ENCODE data around the gene SLC22A6.

SLC22A6 gene

DNA sequence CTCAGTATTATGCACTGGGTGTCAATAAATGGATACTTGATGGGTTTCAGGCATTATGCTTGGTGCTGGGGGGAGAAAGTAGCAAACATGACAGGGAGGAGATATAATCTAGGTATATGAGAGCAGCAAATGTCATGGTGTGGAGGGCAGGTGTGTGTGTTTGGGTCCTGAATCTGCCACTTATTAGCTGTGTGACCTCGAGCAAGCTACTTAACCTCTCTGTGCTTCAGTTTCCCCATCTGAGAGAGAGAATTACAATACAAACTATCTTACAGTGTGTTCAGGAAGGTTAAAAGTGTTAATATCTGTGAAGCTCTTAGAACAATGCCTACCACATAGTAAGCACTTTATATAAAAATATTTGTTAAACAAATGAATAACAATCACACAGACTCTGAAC is 28.1 kb upstream of the SLC22A6 start:
- Histone ChIP-seq H3K36me3 (ENCODE audit: control insufficient read depth, insufficient read depth, low read length) (no peaks in the 10 kb centered on the region), H3K27me3 (replicated peaks; ENCODE audit: control insufficient read depth, insufficient read depth, low read length) (no peaks in the 10 kb centered on the region; the same call in none of the 2 replicates), H3K4me3 (replicated peaks; ENCODE audit: low read depth, low read length) (no peak overlapping the region)
- TF ChIP-seq, protein P1, sequence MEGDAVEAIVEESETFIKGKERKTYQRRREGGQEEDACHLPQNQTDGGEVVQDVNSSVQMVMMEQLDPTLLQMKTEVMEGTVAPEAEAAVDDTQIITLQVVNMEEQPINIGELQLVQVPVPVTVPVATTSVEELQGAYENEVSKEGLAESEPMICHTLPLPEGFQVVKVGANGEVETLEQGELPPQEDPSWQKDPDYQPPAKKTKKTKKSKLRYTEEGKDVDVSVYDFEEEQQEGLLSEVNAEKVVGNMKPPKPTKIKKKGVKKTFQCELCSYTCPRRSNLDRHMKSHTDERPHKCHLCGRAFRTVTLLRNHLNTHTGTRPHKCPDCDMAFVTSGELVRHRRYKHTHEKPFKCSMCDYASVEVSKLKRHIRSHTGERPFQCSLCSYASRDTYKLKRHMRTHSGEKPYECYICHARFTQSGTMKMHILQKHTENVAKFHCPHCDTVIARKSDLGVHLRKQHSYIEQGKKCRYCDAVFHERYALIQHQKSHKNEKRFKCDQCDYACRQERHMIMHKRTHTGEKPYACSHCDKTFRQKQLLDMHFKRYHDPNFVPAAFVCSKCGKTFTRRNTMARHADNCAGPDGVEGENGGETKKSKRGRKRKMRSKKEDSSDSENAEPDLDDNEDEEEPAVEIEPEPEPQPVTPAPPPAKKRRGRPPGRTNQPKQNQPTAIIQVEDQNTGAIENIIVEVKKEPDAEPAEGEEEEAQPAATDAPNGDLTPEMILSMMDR (IDR thresholded peaks at IDR 0.05; ENCODE audit: insufficient read depth, low read length, poor library complexity, severe bottlenecking) = no peak
- no peak for DNase-seq (ENCODE audit: extremely low read depth, insufficient read length)

DNA sequence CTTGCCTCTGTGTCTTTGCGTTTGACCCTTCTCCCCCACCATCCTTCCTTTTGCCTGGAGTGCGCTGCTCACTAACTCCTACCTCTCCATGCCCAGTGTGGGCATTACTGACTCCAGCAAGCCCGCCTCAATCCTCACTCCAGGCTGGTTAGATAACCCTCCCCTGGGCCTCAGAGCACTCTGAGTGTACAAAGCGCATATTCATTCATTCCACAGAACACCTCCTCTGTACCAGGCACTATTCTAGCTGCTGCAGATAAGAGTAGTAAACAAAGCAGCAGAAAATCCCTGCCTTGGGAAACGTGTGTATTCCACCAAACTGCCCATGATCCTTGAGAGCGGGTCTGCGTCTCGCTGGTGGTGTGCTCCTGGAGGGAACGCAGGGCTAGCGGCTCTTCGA is 27.7 kb upstream of the SLC22A6 start:
- no peaks in the 10 kb centered on the region; the same call in none of the 2 replicates for H3K27me3 ChIP-seq (replicated peaks; ENCODE audit: control insufficient read depth, insufficient read depth, low read length)
- DNase-seq (ENCODE audit: extremely low read depth, insufficient read length) = no peak
- TF ChIP-seq, protein P1 (IDR thresholded peaks at IDR 0.05; ENCODE audit: insufficient read depth, low read length, poor library complexity, severe bottlenecking) = no peak
- no peaks in the 10 kb centered on the region for H3K36me3 ChIP-seq (ENCODE audit: control insufficient read depth, insufficient read depth, low read length)
- H3K4me3 ChIP-seq (replicated peaks; ENCODE audit: low read depth, low read length) = no peak overlapping the region

DNA sequence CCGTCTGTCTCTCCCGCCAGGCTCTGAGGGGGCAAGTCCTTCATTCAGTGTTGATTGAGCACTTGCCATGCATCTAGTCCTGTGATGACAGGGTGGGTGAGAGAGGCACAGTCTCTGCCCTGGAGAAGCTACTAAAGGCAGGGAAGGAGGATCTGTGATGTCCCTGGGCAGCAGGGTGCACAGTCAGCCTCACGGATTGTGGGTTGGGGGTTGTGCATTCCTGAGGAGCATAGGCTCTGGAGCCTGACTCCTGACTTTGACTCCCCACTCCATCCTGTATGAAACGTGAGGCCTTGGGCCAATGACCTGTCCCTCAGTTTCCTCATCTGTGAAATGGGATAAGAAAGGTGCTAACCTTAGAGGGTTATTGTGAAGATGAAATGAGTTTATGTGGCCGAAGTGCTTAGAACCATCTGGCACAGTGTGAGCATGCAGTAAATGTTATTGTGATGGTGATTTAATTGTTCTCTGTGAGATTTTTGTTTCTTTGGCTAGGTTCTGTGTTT is 26.2 kb upstream of the SLC22A6 start:
- Histone ChIP-seq H3K36me3 (ENCODE audit: control insufficient read depth, insufficient read depth, low read length) (no peaks in the 10 kb centered on the region), H3K27me3 (replicated peaks; ENCODE audit: control insufficient read depth, insufficient read depth, low read length) (no peaks in the 10 kb centered on the region; the same call in none of the 2 replicates)
- TF ChIP-seq, protein P1 (IDR thresholded peaks at IDR 0.05; ENCODE audit: insufficient read depth, low read length, poor library complexity, severe bottlenecking) = no peak

DNA sequence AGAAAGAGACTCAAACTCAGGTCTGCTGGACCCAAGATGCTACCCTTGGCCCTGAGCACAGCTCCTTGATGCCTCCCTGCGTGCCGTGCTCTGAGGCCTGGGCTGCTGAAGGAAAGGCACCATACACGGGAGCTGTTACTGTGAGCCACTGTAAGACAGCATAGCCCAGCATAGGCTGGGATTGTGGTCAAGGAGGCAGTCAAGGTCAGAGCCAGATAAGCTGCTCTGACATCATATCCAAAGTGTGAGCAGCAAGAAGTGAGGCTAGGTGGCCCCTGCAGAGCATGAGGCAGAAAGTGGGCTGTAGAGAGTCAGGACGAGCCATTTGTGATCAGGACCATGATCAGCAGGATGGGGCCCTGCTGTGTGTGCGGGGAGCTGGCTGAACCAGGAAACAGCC is 23.2 kb upstream of the SLC22A6 start:
- TF ChIP-seq, protein P1 (IDR thresholded peaks at IDR 0.05; ENCODE audit: insufficient read depth, low read length, poor library complexity, severe bottlenecking) = no peak
- Histone ChIP-seq H3K36me3 (ENCODE audit: control insufficient read depth, insufficient read depth, low read length) (no peaks in the 10 kb centered on the region), H3K27me3 (replicated peaks; ENCODE audit: control insufficient read depth, insufficient read depth, low read length) (no peaks in the 10 kb centered on the region; the same call in none of the 2 replicates), H3K4me3 (replicated peaks; ENCODE audit: low read depth, low read length) (no peak overlapping the region)
- DNase-seq (ENCODE audit: extremely low read depth, insufficient read length) = no peak

More for the DNA sequence above, 26.2 kb upstream of the SLC22A6 start:
- no peak for DNase-seq (ENCODE audit: extremely low read depth, insufficient read length)
- H3K4me3 ChIP-seq (replicated peaks; ENCODE audit: low read depth, low read length) = no peak overlapping the region

DNA sequence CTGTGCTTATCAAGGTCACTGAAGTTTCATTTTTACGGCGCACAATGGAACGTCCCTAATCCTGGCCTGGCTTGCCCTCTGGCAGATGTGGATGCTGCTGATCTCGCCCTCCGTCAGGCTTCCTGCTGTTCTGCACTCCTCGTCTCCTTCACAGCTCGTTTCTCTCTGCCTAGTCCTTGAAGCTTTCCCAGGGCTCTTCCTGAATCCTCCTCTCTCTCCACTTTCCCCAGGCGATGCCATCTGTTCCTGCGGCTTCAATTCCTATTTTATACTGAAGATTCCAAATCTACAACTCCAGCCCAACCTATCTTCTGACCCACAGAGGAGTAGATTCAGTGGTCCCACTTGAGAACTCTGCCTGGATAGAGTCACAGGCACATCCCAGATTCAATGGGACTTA is 16.7 kb upstream of the SLC22A6 start:
- H3K4me3 ChIP-seq (replicated peaks; ENCODE audit: low read depth, low read length) = no peak overlapping the region
- H3K36me3 ChIP-seq (ENCODE audit: control insufficient read depth, insufficient read depth, low read length) = no peaks in the 10 kb centered on the region
- DNase-seq (ENCODE audit: extremely low read depth, insufficient read length) = no peak
- TF ChIP-seq, protein P1 (IDR thresholded peaks at IDR 0.05; ENCODE audit: insufficient read depth, low read length, poor library complexity, severe bottlenecking) = no peak
- peaks cover 3% of the 10 kb centered on the region for H3K27me3 ChIP-seq (replicated peaks; ENCODE audit: control insufficient read depth, insufficient read depth, low read length)

DNA sequence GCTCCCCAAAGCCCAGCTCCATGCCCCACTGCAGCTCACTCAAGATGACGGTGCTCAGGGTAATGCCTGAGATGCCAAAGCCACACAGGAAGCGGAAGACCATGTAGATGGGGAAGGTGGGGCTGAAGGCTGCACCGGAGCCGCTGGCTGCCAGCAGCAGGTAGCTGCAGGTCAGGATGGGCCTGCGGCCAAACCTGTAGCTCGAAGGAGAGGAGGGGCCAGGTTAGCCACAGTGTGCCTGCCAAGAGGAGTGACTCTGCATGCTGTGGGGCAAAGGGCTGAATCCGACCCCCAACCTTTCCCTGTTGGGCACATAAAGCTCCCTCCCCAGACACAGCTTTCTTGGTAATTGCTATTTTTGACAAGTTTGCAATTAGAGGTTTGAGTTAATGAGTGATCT is 14.9 kb upstream of the SLC22A6 start:
- H3K27me3 ChIP-seq (replicated peaks; ENCODE audit: control insufficient read depth, insufficient read depth, low read length) = peaks cover 3% of the 10 kb centered on the region
- H3K36me3 ChIP-seq (ENCODE audit: control insufficient read depth, insufficient read depth, low read length) = no peaks in the 10 kb centered on the region
- H3K4me3 ChIP-seq (replicated peaks; ENCODE audit: low read depth, low read length) = no peak overlapping the region
- DNase-seq (ENCODE audit: extremely low read depth, insufficient read length) = no peak
- TF ChIP-seq, protein P1 (IDR thresholded peaks at IDR 0.05; ENCODE audit: insufficient read depth, low read length, poor library complexity, severe bottlenecking) = no peak
